GM12878 (cell line): ENCODE results near the gene TATDN2.

Experiments
- CEBPB ChIP-seq, 2 experiments: fragments of 150-350 bp in 1 of 2; IDR thresholded peaks; 2 replicates each; pipeline ENCODE4 v1.6.1; 2012 to 2014; ENCODE audit warnings: low read depth in 2 of 2, low read length in 2 of 2, borderline replicate concordance in 1 of 2, inconsistent platforms in 1 of 2
- EP300 ChIP-seq, 2 experiments: fragments of 150-350 bp in 1 of 2; IDR thresholded peaks; 2 replicates each; pipeline ENCODE4 v1.6.1; 2011 to 2012; ENCODE audit warnings: low read depth in 2 of 2, low read length in 2 of 2, borderline replicate concordance in 1 of 2, improper control_type of control experiment in 1 of 2, inconsistent platforms in 1 of 2; ENCODE audit not compliant: control insufficient read depth in 1 of 2
- NFYB ChIP-seq: IDR thresholded peaks from 2 replicates; pipeline ENCODE4 v1.6.1; 2011; ENCODE audit warnings: low read depth, mild to moderate bottlenecking, low read length, improper control_type of control experiment, moderate library complexity; ENCODE audit not compliant: insufficient read depth
- POLR2A ChIP-seq: IDR thresholded peaks from 2 replicates; pipeline ENCODE4 v1.6.1; 2011; ENCODE audit warnings: low read depth, mild to moderate bottlenecking, low read length
- POLR2AphosphoS2 ChIP-seq: IDR thresholded peaks from 2 replicates; pipeline ENCODE4 v1.6.1; 2011; ENCODE audit warnings: low read depth, mild to moderate bottlenecking, low read length, improper control_type of control experiment, moderate library complexity
- TAF1 ChIP-seq: IDR thresholded peaks from 2 replicates; pipeline ENCODE4 v1.6.1; 2011; ENCODE audit warnings: mild to moderate bottlenecking, low read depth, low read length, borderline replicate concordance
- TF ChIP-seq, protein P1 (sequence below), 3 experiments: IDR thresholded peaks in 2 of 3; conservative IDR thresholded peaks in 1 of 3; 2 replicates each; pipeline ENCODE4 v1.5.1; 2011; ENCODE audit warnings: low read depth in 3 of 3, low read length in 3 of 3, mild to moderate bottlenecking in 3 of 3, control low read depth in 2 of 3, moderate library complexity in 2 of 3, inconsistent platforms in 1 of 3, mixed read lengths in 1 of 3; ENCODE audit not compliant: control insufficient read depth in 2 of 3, insufficient read depth in 1 of 3; ENCODE audit errors: extremely low read depth in 1 of 3
- TF ChIP-seq, protein P2 (sequence below): IDR thresholded peaks from 2 replicates; pipeline ENCODE4 v1.6.1; 2011; ENCODE audit warnings: low read depth, low read length, improper control_type of control experiment, borderline replicate concordance

DNA sequence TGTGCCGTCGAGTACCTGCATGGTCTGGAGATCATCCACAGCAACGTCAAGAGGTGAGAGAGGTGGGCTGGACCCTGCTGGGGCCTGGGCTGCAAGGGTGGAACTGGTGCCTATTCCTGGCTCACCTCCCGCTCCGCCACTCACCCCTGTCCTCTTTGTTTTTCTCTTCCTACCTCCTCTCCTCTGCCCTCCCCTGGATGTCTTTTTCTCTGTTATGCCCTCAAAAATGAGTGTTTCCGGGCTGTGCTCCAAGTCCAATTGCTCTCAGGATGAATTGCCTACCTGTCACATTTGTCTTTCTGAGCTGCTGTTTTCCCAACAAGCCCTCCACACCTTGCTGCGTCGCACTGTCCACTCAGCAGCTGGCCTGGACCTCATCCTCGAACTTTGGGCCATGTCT is 28.5 kb upstream of the TATDN2 start:
- TF ChIP-seq TAF1 (no peak), POLR2A (no peak), EP300 (IDR thresholded peaks at IDR 0.05; ENCODE audit: borderline replicate concordance in 1 of 2, control insufficient read depth in 1 of 2, low read depth in 2 of 2, low read length in 2 of 2) (no peak), POLR2AphosphoS2 (no peak), CEBPB (IDR thresholded peaks at IDR 0.05; ENCODE audit: borderline replicate concordance in 1 of 2, low read depth in 2 of 2, low read length in 2 of 2) (no peak), NFYB (no peak)
- TF ChIP-seq, protein P1, sequence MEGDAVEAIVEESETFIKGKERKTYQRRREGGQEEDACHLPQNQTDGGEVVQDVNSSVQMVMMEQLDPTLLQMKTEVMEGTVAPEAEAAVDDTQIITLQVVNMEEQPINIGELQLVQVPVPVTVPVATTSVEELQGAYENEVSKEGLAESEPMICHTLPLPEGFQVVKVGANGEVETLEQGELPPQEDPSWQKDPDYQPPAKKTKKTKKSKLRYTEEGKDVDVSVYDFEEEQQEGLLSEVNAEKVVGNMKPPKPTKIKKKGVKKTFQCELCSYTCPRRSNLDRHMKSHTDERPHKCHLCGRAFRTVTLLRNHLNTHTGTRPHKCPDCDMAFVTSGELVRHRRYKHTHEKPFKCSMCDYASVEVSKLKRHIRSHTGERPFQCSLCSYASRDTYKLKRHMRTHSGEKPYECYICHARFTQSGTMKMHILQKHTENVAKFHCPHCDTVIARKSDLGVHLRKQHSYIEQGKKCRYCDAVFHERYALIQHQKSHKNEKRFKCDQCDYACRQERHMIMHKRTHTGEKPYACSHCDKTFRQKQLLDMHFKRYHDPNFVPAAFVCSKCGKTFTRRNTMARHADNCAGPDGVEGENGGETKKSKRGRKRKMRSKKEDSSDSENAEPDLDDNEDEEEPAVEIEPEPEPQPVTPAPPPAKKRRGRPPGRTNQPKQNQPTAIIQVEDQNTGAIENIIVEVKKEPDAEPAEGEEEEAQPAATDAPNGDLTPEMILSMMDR (IDR thresholded peaks at IDR 0.05 in 2 of 3, conservative IDR thresholded peaks at IDR 0.05 in 1 of 3; ENCODE audit: control insufficient read depth in 2 of 3, extremely low read depth in 1 of 3, insufficient read depth in 1 of 3, low read depth in 3 of 3, low read length in 3 of 3) = no peak
- TF ChIP-seq, protein P2, sequence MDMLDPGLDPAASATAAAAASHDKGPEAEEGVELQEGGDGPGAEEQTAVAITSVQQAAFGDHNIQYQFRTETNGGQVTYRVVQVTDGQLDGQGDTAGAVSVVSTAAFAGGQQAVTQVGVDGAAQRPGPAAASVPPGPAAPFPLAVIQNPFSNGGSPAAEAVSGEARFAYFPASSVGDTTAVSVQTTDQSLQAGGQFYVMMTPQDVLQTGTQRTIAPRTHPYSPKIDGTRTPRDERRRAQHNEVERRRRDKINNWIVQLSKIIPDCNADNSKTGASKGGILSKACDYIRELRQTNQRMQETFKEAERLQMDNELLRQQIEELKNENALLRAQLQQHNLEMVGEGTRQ = no peak
